IMR-90 (cell line): Measurements from ENCODE around the gene KCNJ8. TPM values are rescaled to one million over a fixed set of nuclear protein-coding genes. Genes with fewer than 3 reads are reported as not detected.

Source experiments
- ATAC-seq: fragments of 200-7000 bp; cut with Tn5 transposase; 2 replicates; pipeline ENCODE4 v1.9.1; 2020; ENCODE audit warnings: low read depth, mild to moderate bottlenecking, moderate library complexity
- BruUV-seq: library from RNA; stranded (reverse); fragments of 400-500 nt; replicated peaks from 2 replicates; lab custom pipeline; 2021; lab: Mats Ljungman, UMichigan
- CTCF ChIA-PET: fragments of 300-600 bp; formaldehyde crosslinking; extraction: SDS; loops from one replicate; lab custom pipeline; 2021; ENCODE audit warnings: antibody characterized with exemption; lab: Yijun Ruan, JAX
- POLR2A ChIA-PET: fragments of 300-600 bp; sonication (Branson Sonifier 250); formaldehyde crosslinking; loops from one replicate; lab custom pipeline; 2022; ENCODE audit warnings: antibody characterized with exemption; ENCODE audit not compliant: unreplicated experiment; lab: Charles Lee
- DNase-seq: peaks from one replicate; pipeline ENCODE4 v3.0.0; 2013
- H2AFZ ChIP-seq: replicated peaks from 2 replicates; pipeline ENCODE3; 2013; ENCODE audit warnings: low read length, mild to moderate bottlenecking; ENCODE audit not compliant: poor library complexity
- H2AK5ac ChIP-seq: 2 replicates; pipeline ENCODE4 v1.6.1; 2013; ENCODE audit warnings: low read depth, low read length, inconsistent platforms
- H2AK9ac ChIP-seq: replicated peaks from 2 replicates; pipeline ENCODE3; 2013; ENCODE audit warnings: mild to moderate bottlenecking, low read depth, low read length, moderate library complexity; ENCODE audit not compliant: poor library complexity
- H2BK120ac ChIP-seq: 2 replicates; pipeline ENCODE4 v1.6.1; 2013; ENCODE audit warnings: low read depth, low read length, inconsistent platforms
- H2BK15ac ChIP-seq: 3 replicates; pipeline ENCODE4 v1.6.1; 2013; ENCODE audit warnings: low read depth, low read length, inconsistent platforms
- H2BK20ac ChIP-seq: 2 replicates; pipeline ENCODE4 v1.6.1; 2013; ENCODE audit warnings: low read depth, mild to moderate bottlenecking, inconsistent platforms, low read length, moderate library complexity
- H2BK5ac ChIP-seq: 2 replicates; pipeline ENCODE4 v1.6.1; 2013; ENCODE audit warnings: mild to moderate bottlenecking, low read depth, low read length, inconsistent platforms; ENCODE audit not compliant: poor library complexity, severe bottlenecking
- H3K14ac ChIP-seq: replicated peaks from 2 replicates; pipeline ENCODE4 v1.6.1; 2013; ENCODE audit warnings: low read depth, low read length, inconsistent platforms
- H3K18ac ChIP-seq: 2 replicates; pipeline ENCODE4 v1.6.1; 2013; ENCODE audit warnings: low read depth, low read length, control low read depth
- H3K23ac ChIP-seq: 2 replicates; pipeline ENCODE4 v1.6.1; 2013; ENCODE audit warnings: low read depth, low read length, inconsistent platforms
- H3K27ac ChIP-seq: 2 replicates; pipeline ENCODE4 v1.5.1; 2013; ENCODE audit warnings: mild to moderate bottlenecking, control low read depth, low read length; ENCODE audit not compliant: insufficient read depth
- H3K27me3 ChIP-seq: 2 replicates; pipeline ENCODE4 v1.6.1; 2013; ENCODE audit warnings: low read length; ENCODE audit not compliant: control insufficient read depth, insufficient read depth
- H3K36me3 ChIP-seq: 2 replicates; pipeline ENCODE4 v1.6.1; 2013; ENCODE audit warnings: low read length, mixed read lengths; ENCODE audit not compliant: control insufficient read depth, insufficient read depth
- H3K4ac ChIP-seq: 2 replicates; pipeline ENCODE4 v1.6.1; 2013; ENCODE audit warnings: low read depth, low read length, inconsistent platforms
- H3K4me1 ChIP-seq: 2 replicates; pipeline ENCODE4 v1.6.1; 2013; ENCODE audit warnings: low read length, mixed read lengths; ENCODE audit not compliant: control insufficient read depth, insufficient read depth
- H3K4me2 ChIP-seq: 2 replicates; pipeline ENCODE4 v1.6.1; 2013; ENCODE audit warnings: low read depth, mild to moderate bottlenecking, control low read depth, low read length, moderate library complexity
- H3K4me3 ChIP-seq: 2 replicates; pipeline ENCODE4 v1.5.1; 2013; ENCODE audit warnings: low read depth, mild to moderate bottlenecking, control low read depth, low read length, moderate library complexity; ENCODE audit not compliant: insufficient read depth
- H3K56ac ChIP-seq: 2 replicates; pipeline ENCODE4 v1.6.1; 2013; ENCODE audit warnings: low read length, inconsistent platforms; ENCODE audit not compliant: insufficient read depth; ENCODE audit errors: extremely low read depth
- H3K79me1 ChIP-seq, 2 experiments: 2 replicates each; pipeline ENCODE4 v1.6.1; 2013; ENCODE audit warnings: low read length in 2 of 2, inconsistent platforms in 1 of 2, low read depth in 1 of 2
- H3K9ac ChIP-seq: 2 replicates; pipeline ENCODE4 v1.6.1; 2013; ENCODE audit warnings: low read depth, low read length, control low read depth
- H3K9me1 ChIP-seq: 2 replicates; pipeline ENCODE4 v1.6.1; 2013; ENCODE audit warnings: low read length, inconsistent platforms; ENCODE audit not compliant: insufficient read depth
- H3K9me3 ChIP-seq: 2 replicates; pipeline ENCODE4 v1.6.1; 2013; ENCODE audit warnings: low read length; ENCODE audit not compliant: control insufficient read depth, insufficient read depth
- H4K20me1 ChIP-seq: 2 replicates; pipeline ENCODE4 v1.6.1; 2013; ENCODE audit warnings: low read length, inconsistent platforms; ENCODE audit not compliant: insufficient read depth
- H4K5ac ChIP-seq: 2 replicates; pipeline ENCODE4 v1.6.1; 2013; ENCODE audit warnings: mild to moderate bottlenecking, low read depth, low read length, control low read depth
- H4K8ac ChIP-seq, 2 experiments: 2 replicates each; pipeline ENCODE4 v1.6.1; 2013; ENCODE audit warnings: low read depth in 2 of 2, low read length in 2 of 2, control low read depth in 1 of 2, inconsistent platforms in 1 of 2
- H4K91ac ChIP-seq: 2 replicates; pipeline ENCODE4 v1.6.1; 2013; ENCODE audit warnings: low read depth, low read length, inconsistent platforms; ENCODE audit not compliant: insufficient read depth
- BHLHE40 ChIP-seq: fragments of 150-350 bp; IDR thresholded peaks from 2 replicates; pipeline ENCODE4 v1.6.1; 2016; ENCODE audit warnings: mild to moderate bottlenecking, low read depth, low read length
- CEBPB ChIP-seq: IDR thresholded peaks from 2 replicates; pipeline ENCODE4 v1.6.1; 2012; ENCODE audit warnings: low read depth, low read length, improper control_type of control experiment
- WGBS, 2 experiments: methylation state at CpG; one replicate each; pipeline versions ENCODE4 v1.1.5 to v1.1.7; 2013; ENCODE audit warnings: missing lambda C conversion rate in 2 of 2; ENCODE audit not compliant: insufficient read length in 1 of 2; ENCODE audit errors: extremely low coverage in 2 of 2; 5-methylcytosine and 5-hydroxymethylcytosine counted together
- dilution Hi-C: fragments of 300-500 bp; cut with HindIII; formaldehyde crosslinking; loops from one replicate; pipeline ENCODE4 v1.14.3; 2018; ENCODE audit warnings: low sequenced_read_pairs; ENCODE audit not compliant: unreplicated experiment
- in situ Hi-C: fragments of 300-500 bp; cut with MboI; formaldehyde crosslinking; loops from 3 replicates; pipeline ENCODE4 v1.14.3; 2019; ENCODE audit warnings: low sequenced_read_pairs, inconsistent platforms, mixed read lengths
- intact Hi-C: fragments of 100-400 bp; cut with micrococcal nuclease; formaldehyde crosslinking; loops from 2 replicates; pipeline ENCODE4 v1.10.0; 2022
- polyA plus RNA-seq, 3 experiments: library from polyadenylated mRNA; depleted of rRNA; stranded (reverse); fragments of >200 nt; gene quantifications; 2 replicates each; pipeline ENCODE4 v1.2.3, GENCODE V29; 2012; ENCODE audit warnings: low replicate concordance in 1 of 3
- total RNA-seq: library from RNA; depleted of rRNA; stranded (reverse); fragments of >200 nt; gene quantifications from 2 replicates; pipeline ENCODE4 v1.2.3, GENCODE V29; 2012

KCNJ8 gene
- total and polyA plus RNA-seq, 2 of the 4 experiments (the other 2 are of a cell fraction), result 8.0 to 15.8 TPM

GRCh38 chr12:21819236-21819635 lies 44.7 kb upstream of the KCNJ8 start:
- TF ChIP-seq BHLHE40 (peak; percentile 5; the same call in 1 of the 2 replicates), CEBPB (no peak)
- H3K18ac ChIP-seq, result no peak overlapping the region; the same call in 1 of the 2 replicates
- no peak overlapping the region for H2BK15ac ChIP-seq
- H3K27ac ChIP-seq, result no peak overlapping the region
- no peak overlapping the region for H4K5ac ChIP-seq
- H3K4me2 ChIP-seq, result peak overlapping the region; percentile 31; the same call in 1 of the 2 replicates
- H2AK5ac ChIP-seq, result no peak overlapping the region
- H4K8ac ChIP-seq, result no peak overlapping the region; a peak in 1 of 4 replicates
- H3K14ac ChIP-seq, result no peak overlapping the region
- ChIA-PET POLR2A (no interaction called here), CTCF (no interaction called here)
- H2BK20ac ChIP-seq, result no peak overlapping the region
- BruUV-seq, result no TSS peak
- peaks cover 2% of the 10 kb centered on the region; the same call in 1 of the 2 replicates for H3K4me1 ChIP-seq
- H2AK9ac ChIP-seq, result no peak overlapping the region
- H3K27me3 ChIP-seq, result no peaks in the 10 kb centered on the region
- no peak overlapping the region for H3K4me3 ChIP-seq
- H2AFZ ChIP-seq, result no peak overlapping the region
- H2BK120ac ChIP-seq, result peak overlapping the region; percentile 10; the same call in 1 of the 2 replicates
- peak overlapping the region; percentile 76 for H2BK5ac ChIP-seq
- no peak overlapping the region for H4K91ac ChIP-seq
- ATAC-seq (peak; percentile 80), DNase-seq (peak; percentile 63)
- no peak overlapping the region for H3K56ac ChIP-seq
- dilution Hi-C loops, result no loop called here
- no peaks in the 10 kb centered on the region for H3K36me3 ChIP-seq
- H3K9ac ChIP-seq, result no peak overlapping the region; the same call in 1 of the 2 replicates
- H3K79me1 ChIP-seq, result no peaks in the 10 kb centered on the region
- no peaks in the 10 kb centered on the region for H3K9me1 ChIP-seq
- no peaks in the 10 kb centered on the region for H3K9me3 ChIP-seq
- H3K4ac ChIP-seq, result no peak overlapping the region
- H4K20me1 ChIP-seq, result no peaks in the 10 kb centered on the region
- no peak overlapping the region for H3K23ac ChIP-seq
- in situ Hi-C loops, result no loop called here
- WGBS, 2 experiments, result no CpG with 5 or more reads among the region's 2 CpGs
- intact Hi-C loops, result no loop called here
